GM03348 (cell line): ENCODE data around the gene KLHL29.

Experiments
- DNase-seq: peaks from one replicate; pipeline ENCODE4 v3.0.0; 2012; ENCODE audit warnings: low spot score

KLHL29 gene

DNA sequence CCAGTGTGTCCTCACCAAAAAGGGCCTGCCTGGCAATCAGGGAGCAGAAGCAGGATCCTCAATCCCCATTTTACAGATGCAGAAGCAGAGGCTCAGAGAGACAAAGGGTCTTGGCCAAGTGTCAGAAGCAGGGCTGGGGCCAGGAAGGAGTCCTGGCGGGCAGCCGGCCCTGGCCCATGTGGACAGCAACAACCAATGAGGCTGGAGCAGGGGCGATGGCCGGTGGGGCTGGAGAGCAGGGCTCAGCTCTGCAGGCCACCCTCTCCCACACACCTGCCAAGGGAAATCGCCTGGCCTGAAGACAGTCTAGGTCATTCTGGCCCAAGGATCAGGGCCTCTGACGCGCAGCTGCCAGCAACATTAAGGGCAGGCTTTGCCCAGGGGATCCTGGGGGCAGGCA, 298.0 kb downstream of the KLHL29 start:
- DNase-seq: no peak

DNA sequence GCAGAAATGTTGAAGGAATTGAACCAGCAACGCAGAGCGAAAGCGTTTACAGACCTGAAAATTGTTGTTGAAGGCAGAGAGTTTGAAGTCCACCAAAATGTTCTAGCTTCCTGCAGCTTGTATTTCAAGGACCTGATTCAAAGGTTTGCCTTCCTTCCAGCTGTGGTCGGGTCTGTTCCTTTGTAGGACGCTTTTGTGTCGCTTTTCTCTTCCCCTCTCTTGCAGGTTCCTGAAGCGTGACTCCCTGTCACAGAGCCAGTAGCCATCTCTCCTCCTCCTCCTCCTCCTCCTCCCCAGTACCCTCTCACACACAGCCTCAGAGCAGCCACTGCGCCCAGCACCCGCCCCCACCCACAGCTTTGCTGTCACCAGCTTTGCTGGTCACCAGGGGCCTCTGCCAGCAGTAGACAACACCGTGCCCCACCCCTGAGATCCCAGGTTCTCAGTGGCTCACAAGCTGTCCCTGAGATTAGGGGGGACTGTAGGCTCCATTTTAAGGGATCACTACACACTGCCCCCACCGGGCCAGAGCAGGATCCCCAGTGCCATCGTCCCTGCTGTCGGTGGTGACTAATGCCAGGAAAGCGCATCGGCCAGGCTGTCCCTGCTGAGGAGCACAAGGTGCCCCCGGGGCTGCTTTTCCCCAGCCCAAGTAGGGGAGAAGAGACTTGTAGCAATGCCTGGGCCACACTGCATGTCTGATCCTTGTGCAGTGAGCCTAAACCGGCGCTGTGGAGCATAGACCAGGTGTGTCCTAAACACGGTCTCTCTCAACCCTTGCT, 299.6 kb downstream of the KLHL29 start:
- DNase-seq: no peak

DNA sequence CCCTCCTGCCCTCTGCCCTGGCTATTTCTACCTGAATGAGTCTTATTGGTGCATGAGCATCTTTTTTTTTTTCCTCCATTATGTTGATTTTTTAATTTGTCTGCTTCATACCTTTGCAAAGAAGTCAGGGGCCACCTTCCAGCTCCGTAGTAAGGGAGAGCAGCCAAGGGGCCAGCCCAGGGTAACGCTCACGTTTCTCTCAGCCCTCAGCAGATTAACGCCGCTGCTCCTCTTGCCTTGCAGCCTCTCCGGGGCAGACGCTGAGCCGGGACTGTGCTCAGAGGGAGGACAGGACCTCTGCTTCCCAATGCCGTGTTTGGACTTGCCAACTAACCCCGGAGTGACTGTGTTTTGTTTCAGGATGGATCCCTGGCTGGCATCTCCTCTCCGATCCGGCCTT, 300.2 kb downstream of the KLHL29 start:
- no peak for DNase-seq

DNA sequence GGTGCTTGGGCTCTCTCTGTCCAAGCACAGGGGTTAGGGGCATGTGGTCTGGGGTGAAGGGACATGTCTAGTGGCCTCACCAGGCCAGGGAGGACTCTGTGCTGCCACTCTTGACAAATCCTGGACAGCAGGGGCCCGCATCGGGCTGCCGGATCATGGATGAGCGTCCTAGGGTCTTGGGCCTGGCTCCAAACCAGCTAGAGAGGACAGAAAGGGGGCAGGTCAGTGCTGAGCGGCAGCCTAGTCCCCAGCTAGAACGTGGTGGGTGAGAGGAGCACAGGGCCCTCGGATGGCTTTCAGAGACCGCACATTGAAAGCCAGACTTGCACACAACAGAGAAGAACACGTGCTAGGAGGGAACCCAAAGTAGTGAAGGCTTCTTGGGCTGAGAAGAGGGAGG, 300.7 kb downstream of the KLHL29 start:
- no peak for DNase-seq

DNA sequence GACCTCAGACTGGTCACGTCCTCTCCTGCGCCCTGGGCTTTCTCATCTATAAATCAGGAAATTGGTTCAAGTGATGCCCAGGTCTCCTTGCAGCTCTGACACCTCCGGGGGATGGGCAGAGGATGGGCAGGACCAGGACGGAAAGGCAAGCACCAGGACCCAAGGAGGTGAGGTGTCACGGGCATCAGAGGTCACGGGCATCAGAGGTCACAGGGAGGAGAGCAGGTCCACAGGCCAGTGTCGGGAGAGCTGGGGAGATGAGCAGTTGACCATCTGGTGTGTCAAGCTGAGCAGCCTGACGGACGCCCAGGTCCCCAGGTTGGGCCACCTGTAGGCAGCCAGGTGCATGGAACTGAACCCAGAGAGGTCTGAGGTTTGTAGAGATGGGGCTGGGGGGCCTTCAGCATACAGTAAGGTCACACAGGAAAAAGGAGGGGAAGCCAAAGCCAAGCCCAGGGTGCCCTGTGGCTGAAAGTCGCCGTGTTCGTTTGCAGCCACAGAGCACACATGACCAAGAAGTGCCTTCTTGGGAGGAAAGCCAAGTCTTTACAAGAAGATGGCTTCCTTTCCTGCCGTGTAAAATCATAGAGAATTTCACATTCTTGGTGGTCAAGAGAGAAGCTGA, 301.5 kb downstream of the KLHL29 start:
- DNase-seq: no peak

DNA sequence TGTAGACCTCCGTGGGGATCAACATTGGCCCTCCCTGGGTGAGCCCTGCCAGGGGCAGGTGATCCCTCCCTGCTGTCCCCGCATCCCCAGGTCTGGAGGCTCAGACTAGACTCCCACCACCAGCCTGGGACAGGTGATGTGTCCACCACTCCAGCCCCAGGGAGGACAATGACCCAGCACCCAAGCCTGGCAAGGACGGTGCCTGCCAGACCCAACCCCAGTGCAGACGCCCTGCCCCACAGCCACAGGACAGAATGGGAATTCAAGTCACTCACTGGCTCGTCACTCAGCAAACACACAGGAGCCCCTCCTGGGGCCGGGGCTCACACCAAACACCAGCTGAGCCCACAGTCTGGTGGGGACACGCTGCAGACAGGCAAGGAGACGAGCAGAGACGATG, 302.2 kb downstream of the KLHL29 start:
- DNase-seq: no peak

DNA sequence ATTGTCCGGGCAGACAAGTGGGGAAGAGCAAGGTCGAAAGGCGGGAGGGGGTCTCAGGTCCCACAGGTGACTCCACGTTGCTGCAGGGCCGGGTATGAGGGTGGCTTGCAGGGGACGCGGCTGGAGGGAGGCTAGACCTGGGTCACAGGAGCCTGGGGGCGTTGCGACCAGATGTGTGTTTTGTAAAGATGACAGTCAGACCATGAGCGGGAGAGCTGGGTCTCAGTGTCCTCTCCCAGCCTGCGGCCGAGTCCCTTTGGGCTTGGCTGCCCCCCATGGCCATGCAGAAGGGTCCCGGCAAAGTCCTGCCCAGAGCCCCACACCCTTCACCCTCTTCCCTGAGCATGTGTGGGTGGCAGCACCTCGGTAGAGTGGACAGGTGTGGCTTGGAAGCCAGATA, 302.7 kb downstream of the KLHL29 start:
- DNase-seq: no peak

DNA sequence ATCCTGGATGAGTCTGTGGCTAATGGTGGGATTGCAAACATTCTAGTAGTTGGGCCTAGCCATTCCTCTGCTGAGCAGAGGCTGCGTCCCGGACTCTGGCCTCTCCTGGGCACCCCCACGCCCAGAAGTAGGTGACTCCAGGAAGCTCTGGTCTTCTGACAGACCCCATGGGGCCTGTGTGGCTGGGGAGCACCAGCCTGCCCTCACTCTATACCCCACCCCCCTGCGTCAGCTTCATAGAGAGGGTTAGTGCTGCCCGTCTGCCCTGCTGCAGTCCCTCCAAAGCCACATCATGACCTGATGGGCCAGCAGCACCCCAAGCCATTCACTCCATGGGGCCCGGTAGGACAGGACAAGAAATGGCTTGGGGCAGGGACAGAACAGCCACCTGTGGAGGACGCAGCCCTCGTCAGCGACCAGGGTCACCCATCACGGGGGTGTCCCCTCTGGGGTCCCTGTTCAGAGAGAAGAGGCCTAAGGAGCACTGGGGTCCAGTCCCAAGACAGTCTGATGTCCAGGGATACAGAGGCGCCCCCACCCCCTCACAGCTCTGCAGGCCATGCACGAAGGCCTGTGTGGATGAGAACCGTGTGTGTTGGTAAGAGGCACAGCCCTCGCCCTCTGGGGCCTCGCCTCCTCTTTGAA, 303.6 kb downstream of the KLHL29 start:
- no peak for DNase-seq

DNA sequence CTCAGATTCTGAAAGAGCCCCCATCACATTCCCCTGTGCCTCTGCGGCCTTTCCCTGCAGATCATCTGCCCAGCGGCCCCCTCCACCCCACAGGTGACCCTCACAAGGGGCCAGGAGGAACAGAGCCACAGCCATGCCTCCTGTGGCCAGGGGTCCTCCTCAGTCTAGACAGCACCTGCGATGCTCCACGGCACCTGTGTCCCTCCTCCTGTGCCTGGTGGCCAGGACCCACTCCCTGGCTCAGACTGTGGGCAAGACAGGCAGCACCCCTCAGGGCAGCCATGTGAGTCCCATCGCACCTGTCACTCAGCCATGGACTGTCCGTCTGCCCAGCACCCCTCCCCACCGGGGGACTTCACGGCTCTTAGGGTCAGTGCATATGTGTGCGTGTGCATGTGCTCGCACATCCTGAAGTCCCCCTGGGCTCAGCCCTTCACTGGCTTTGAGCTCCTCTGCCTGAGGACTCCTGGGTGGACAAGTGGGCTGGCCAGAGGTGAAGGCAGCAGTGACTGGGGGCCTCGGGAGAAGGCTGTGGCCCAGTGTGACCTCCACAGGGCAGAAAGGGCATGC, 304.2 kb downstream of the KLHL29 start:
- no peak for DNase-seq

DNA sequence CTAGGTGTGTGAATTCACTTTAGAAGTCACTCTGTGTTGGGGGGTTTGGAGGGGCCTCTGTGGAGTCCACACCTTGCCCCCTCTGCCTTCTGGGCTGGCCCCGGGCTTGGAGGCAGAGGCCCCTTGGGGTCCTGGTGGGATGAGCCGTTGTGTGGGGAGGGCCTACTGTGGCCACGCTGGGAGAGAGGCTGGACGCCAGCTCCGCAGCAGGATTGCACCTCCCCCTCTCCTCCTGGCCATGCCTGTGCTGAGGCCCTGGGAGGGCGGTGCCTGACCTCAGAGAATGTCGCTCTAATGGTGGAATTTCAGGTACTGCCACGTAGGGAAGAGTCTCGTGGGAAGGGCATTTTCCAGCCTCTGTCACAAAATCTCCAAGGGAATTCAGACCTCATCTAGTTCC, 304.9 kb downstream of the KLHL29 start:
- DNase-seq: no peak

DNA sequence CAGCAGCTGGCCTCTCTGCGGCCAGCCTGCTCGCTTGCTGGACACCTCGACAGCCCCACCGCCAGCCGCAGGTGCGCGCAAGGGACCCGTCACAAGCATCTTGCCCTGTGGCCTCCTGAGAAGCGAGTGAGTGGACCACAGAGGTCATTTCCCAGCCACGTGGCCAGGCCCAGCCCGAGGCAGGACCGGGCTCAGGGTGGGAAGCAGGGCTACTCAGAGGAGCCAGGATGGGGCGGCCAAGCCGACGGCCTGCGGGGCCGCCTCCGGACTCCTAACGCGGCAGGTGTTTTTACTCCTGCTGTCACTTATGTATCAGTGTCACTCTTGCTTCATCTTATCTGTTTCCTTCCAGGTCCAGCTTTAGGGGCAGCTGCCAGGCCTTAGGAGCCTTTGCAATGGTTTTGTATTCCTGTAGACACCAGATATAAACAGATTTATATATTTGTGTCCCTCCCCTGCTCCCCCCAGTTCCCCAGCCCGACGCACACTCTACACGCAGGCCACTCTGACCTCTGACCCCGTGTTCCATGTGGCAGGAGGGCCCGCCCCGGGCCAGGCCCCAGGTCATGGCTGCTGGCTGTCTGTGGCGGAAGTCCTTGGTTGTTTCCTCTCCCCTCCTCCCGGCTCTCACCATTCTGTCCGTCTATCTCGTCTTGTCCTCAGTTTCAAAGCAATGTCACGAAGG, 305.6 kb downstream of the KLHL29 start:
- no peak for DNase-seq

DNA sequence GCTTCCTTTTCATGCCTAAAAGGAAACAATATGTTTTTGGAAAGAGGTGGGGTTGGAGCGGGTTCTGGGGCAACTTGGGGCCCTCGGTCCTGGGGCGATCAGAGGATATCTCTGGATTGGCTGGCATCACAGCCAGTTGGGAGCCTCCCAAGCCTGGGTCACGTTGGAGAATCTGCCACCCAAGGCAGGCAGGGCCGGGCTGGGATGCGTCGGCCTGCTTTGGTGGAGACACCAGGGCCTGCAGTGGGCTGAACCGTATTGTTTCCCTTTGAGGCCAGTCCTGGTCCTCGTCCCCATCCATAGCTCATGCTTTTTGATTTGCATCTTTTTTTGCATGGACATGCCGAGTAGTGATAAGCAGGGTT, 306.1 kb downstream of the KLHL29 start:
- no peak for DNase-seq

DNA sequence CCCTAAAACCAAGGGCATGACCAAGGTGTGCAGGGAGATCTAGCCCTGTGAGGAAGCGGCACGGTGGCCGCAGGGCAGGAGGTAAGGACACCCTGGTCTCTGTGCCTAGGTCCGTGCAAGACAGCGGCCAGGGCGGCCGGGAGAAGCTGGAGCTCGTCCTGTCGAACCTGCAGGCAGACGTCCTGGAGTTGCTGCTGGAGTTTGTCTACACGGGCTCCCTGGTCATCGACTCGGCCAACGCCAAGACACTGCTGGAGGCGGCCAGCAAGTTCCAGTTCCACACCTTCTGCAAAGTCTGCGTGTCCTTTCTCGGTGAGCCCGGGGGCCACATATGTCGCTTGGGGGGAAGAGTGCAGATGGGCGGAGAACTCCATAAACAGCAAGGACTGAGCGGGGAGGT, 306.6 kb downstream of the KLHL29 start:
- no peak for DNase-seq

DNA sequence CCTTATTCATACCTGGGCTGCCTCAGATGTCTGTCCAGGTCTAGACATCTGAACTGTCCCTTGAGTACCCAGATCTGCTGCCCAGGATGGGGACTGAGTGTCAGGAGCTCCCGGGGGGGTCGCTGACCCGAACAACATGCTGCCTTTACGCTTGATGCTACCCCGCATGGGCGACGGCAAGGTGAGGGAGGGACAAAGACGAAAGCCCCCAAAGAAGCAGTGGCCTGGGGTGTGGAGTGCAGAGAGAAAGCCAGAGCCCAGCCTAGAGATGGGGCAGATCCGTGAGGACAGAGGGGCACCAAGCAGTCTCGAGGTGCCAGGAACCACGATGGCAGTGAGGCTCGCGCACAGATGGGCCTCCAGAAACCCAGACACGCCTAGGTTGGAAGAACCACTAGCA, 307.3 kb downstream of the KLHL29 start:
- DNase-seq: no peak

DNA sequence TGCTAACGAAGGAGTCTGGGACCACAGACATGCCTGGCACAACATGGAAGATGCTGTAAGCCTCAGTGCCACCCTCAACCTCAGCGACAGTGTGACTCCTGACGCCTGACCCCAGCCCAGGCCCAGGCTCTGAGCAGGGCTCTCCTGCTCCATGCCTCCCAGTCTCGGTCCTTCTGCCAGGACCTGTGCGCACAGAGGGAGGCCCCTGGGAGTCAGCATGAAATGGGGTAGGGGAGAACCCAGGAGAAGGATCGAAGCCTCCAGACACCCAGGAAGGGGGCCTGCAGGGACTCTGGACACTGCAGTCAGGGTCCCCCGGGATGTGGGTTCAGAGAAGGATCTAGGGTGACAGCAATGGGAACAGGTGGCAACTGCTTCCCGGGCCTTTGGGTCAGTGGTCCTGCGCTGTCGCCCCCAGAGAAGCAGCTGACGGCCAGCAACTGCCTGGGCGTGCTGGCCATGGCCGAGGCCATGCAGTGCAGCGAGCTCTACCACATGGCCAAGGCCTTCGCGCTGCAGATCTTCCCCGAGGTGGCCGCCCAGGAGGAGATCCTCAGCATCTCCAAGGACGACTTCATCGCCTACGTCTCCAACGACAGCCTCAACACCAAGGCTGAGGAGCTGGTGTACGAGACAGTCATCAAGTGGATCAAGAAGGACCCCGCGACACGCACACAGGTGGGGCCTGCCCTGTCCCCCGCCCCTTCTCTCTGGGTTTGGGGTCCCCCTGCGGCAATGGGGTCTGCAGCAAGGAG, 308.0 kb downstream of the KLHL29 start:
- DNase-seq: no peak

DNA sequence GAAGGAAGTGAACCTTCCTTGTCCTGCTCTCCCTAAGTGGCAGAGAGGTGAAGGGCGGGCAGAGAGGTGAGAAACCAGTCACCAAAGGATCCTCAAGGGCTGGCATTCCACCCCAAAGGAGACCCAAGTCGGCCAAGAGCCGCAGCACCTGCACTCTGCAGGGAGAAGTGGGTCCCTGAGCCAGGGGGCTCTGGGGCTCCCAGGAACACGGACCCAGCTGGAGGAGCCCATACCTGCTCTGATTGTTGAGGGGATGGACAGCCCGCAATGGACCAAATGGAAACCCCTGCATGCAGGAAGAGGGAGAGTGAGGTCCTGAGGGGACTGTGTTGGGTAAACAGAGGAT, 308.6 kb downstream of the KLHL29 start:
- DNase-seq: no peak

DNA sequence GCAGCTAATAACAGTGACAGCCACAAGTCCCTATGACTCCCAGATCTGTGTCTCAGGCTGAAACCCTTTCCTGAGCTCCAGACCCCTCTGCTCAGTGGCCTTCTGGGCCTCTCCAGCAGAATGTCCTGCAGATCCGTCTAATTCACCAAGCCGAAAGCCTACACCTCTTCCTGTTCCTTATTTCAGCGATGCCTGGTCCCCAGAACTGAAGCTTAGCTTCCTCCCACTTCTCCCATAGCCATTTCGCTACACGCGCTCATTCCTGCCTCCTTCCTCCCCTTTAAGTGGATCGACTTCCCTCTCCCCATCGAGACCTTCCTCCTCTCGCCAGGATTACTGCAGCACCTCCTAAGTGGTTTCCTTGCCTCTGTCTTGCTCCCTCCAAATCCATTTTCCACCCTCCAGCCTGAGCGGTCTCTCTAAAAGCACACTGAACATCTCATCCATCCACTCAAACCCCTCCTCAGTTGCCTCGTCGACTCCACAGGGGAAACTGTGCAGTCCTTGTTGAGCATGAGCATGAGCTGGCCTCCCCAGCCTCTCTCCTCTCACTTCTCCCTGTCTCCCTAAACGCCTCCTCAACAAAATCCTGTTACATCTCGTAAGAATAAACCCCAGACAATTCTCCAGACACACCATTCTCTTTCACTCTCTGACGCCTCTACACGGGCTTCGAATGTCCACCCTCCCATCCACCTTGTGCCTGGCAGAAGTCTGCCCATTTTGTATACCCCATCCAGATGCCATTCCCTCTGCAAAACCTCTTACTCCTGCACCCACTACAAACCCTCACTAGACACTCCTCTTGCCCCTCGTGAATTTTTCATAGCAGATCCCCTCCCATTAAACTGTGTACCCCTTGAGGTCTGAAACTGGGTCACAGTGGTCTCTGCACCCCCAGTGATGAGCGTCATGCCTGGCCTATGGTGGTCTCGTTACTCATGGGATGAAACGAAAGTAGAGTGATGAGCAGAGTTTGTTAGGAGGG, 309.4 kb downstream of the KLHL29 start:
- no peak for DNase-seq

DNA sequence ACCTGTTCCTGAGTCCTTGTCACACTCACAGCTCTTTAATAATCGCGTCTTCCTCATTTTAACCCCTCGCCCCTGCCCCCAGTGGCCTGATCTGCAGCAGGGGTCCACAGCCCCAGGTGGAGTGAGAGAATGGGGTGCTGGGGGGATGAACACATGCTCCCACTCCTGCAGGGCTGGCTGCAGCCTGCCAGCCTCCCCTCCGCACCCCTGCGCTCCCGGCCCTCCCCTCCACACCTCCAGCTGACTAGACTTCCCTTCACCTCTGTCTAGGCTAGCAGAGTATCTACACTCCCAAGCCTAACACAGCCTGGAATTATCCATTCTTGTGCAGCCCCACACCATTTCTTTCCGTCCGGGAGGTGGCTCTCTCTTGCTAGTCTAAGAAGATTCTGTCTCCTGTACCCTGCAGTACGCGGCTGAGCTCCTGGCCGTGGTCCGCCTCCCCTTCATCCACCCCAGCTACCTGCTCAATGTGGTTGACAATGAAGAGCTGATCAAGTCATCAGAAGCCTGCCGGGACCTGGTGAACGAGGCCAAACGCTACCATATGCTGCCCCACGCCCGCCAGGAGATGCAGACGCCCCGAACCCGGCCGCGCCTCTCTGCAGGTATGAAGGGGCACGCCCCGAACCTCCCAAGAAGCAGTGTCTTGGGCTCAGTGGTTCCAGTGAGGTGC, 310.4 kb downstream of the KLHL29 start:
- no peak for DNase-seq

DNA sequence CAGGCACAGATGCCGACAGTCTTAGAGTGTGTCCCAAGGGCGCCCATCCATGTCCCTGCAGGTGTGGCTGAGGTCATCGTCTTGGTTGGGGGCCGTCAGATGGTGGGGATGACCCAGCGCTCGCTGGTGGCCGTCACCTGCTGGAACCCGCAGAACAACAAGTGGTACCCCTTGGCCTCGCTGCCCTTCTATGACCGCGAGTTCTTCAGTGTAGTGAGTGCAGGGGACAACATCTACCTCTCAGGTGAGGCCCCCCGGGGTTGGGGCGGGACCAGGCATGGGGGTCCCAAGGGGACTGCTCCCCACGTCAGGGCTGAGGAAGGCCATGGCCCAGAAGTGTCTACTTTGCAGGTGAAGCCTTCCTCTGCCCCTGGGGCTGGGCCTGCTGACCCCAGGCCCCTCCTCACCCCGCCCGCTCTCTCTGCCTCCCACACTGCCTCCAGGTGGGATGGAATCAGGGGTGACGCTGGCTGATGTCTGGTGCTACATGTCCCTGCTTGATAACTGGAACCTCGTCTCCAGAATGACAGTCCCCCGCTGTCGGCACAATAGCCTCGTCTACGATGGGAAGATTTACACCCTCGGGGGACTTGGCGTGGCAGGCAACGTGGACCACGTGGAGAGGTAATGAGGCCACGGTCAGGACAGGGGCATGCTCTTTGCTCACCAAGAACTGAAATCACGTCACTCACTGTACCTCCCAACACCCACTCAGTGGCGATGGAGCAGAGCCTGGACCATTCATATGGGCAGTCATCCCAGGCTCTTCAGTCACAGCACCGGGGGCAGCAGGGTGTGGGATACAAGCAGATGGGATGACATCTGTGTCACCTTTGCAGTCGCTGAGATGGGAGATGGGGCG, 311.1 kb downstream of the KLHL29 start:
- DNase-seq: no peak
